ENCODE results near the gene TADA3.

The TADA3 gene, protein sequence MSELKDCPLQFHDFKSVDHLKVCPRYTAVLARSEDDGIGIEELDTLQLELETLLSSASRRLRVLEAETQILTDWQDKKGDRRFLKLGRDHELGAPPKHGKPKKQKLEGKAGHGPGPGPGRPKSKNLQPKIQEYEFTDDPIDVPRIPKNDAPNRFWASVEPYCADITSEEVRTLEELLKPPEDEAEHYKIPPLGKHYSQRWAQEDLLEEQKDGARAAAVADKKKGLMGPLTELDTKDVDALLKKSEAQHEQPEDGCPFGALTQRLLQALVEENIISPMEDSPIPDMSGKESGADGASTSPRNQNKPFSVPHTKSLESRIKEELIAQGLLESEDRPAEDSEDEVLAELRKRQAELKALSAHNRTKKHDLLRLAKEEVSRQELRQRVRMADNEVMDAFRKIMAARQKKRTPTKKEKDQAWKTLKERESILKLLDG

DNA sequence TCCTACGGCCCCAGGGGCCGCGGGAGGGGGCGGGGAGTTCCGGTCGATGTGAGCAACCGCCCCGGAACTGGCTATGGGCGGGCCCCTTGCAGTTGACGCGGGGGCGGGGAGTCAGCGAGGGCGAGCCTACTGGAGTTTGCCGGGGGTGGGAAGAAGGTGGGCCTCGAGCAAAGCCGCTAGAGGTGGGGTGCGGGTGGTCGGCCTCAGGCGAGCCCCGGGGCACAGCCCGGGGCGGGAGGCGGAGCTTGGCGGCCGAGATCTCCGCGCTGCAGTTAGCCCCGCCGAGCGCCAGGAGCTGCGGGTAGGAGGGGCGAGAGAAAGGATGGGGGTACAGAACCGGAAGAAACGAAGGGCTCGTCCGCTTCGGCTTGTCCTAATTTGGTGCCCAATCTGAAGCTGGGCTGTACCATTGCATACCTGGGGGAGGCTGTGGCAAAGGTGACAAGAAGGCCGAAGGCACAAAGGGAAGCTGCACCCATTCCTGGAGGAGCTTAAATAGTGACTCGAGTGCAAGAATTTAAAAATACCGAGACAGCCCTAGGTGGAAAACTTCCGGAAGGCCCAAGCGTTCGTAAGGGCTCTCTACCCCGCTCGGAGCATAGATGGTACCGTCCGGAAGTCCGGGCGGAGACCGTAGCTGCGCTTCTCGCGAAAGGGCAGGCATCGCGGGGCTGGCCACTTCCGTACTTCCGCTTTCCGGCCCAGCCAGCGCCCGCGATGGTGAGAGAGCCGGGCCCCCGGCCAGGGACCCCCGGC is at the start of gene TADA3, which contains the start of gene ARPC4:
TSS of gene TADA3 (minus strand) at position 69 of the 756 bp plus-strand sequence. CDS start 1,007 bp downstream, outside the sequence.
TSS of gene ARPC4 (plus strand) at position 678 of the 756 bp plus-strand sequence. CDS start at position 718, 40 bp downstream.
- peak; percentile 98 for DNase-seq (ENCODE audit: low spot score)

DNA sequence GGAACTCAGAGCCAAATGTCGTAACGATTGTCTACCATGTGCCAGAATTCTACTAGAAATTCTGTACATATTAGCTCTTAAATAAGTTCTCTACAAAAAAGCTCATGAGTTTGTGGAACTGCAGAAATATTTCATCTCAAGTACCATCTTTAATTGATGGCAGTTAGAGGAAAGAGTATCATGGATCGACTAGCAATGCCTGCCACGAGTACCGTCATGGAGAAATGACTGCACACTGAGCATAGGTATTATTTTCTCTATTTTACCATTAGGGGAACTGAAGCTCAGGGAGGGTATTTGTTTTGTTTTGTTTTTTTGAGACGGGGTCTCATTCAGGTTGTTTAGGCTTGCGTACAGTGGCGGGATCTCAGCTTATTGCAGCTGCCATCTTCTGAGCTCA is 48.7 kb upstream of the TADA3 start:
- DNase-seq (ENCODE audit: low spot score), result no peak

DNA sequence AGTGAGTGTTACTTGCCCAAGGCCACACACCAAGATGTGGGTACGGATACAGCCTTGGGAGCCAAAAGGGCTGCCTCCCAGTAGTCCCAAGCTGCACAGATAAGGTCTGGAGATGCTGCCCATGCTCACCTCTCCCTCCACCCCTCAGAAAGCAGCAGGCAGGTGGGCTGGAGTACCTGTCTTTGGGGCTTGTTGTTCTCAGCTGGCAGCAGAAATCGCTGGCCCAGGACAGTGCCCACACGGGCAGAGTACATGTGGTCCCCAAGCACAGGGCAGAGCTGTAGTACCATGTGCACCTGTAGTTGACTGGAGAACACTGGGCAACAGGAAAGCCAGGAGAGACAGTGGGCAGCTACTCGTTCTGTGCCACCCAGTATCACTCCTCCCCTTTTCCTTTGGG is 46.6 kb upstream of the TADA3 start:
- no peak for DNase-seq (ENCODE audit: low spot score)

DNA sequence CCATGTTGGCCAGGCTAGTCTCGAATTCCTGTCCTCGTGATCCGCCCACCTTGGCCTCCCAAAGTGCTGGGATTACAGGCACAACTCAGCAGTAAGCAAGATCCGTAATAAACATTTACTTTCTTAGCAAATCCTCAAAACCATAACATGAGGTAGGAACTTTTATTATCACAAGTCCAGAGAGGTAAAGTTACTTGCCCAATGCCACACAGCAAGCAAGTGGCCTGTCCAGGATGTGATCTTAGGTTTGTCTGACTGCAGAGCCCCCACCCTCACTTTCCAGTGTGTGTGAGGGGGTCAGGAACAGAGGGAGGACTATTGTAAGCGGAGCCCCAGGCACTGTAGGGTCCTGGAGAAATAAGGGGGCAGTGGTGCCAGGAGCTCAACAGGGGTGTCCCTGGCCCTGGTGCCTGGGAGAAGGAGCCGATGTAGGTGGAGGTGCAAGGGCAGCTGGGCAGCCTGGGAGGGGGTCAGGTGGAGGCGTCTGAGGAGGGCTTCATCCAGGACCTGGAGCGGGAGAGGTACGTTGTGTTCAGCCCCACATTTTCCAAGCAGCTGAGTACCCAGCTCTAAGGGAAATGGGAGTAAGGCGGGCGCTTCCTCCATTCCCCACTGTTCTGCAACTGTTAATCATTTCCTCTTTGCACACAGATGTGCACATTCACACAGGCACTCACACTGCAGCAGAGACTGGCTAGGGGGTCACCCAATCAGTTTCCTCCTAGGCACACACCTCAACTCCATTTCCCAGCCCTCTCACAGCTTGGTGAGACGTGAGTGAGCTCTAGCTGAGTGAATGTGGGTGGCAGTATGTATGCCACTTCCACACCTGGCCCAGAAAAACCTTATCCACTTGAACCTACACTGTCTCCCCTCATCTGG is 45.7 kb upstream of the TADA3 start:
- no peak for DNase-seq (ENCODE audit: low spot score)

DNA sequence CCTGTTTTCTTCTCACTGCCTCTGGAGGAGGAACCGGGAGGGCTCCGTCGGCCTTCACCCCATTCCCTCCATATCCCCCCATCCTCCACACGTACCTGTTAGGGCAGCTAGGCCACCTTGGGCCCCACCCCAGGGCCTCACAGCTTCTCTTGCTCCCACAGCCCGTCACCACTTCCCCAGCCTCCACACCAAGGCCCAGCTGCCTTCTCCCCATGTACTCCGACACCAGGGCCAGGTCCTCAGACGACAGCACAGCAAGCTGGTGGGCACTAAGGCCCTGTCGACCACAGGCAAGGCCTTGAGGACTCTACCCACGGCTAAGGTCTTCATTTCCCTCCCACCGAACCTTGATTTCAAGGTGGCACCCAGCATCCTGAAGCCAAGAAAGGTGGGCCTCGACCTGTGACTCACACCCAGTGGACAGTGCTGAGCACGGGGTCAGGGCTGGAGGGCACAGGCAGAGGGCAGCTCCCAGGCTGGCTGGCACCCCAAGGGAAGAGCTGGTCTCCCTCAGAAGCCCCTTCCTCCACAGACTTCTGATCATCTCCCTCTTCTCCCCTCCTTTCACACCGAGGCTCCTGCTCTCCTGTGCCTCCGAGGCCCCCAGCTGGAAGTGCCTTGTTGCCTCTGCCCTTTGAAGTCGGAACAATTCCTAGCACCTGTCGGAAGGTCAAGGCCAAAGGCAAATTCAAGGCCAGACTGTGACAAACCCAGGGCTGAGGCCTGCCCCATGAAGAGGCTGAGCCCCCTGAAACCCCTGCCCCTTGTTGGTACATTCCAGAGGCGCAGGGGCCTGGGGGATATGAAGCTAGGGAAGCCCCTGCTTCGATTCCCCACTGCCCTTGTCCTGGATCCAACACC is 42.5 kb upstream of the TADA3 start:
- no peak for DNase-seq (ENCODE audit: low spot score)

DNA sequence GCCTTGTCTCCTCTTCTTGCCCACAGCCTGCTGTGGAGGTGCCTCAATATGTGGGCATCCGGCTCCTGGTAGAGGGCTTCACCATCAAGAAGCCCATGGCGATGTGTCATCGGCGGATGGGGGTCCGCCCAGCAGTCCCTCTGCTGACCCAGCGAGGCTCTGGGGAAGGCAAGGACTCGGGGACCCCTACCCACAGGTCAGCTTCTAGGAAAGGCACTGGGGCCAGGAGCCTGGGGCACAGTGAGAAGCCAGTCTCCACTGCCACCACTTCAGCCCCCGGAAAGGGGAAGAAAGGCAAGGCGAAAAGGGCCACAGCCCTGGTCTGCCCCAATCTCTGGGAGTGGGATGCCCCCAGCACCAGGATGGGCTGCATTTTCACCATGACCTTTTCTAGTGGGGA is 40.8 kb upstream of the TADA3 start:
- DNase-seq (ENCODE audit: low spot score), result no peak

DNA sequence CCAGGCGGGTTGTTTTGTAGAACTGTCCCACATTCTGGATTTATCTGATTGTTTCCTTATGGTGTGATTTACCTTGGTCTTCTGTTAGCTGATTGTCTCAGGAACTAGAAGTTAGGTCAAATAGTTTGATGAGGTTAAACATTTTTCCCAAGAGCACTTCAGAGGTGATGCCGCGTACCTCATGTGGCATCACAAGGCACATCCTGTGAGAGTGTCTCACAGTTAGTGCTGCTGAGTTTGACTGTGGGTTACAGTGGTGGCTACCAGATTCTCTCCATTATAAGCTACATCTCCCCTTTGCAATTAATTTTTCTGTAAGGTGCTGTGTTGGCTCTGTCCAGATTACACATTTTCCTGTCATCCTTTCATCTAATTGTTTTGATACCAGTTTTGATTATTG is 39.0 kb upstream of the TADA3 start:
- DNase-seq (ENCODE audit: low spot score), result no peak

DNA sequence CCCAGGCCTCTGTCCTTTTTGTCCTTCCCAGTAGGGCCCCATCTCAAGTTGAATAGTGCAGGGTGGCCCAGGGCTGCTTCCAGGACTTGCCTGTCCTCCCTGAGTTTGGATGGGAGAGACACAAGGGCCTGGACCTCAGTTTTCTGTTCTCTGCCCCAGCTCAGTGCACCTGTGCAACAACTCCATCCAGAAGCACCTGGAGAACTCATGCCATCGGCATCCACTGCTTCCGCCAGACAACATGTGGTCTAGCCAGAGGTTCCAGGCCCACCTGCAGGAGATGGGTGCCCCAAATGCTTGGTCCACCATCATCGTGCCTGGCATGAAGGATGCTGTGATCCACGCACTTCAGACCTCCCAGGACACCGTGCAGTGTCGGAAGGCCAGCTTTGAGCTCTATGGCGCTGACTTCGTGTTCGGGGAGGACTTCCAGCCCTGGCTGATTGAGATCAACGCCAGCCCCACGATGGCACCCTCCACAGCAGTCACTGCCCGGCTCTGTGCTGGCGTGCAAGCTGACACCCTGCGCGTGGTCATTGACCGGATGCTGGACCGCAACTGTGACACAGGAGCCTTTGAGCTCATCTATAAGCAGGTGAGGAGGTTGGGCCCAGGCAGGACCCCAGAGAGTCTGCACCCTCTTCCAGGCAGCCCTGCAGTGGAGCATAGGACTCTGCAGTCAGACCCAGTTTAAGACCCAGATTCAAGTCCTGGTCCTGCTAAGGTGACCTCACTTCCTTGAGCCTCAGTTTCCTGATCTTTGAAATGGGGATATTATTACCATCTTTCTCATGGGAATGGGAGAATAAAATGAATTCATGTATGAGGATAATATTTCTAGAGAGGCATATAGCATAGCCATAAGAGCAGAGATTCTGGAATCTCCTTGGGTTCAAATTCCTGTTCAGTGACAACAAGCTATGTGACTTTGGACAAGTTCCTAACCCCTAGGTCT is 36.8 kb upstream of the TADA3 start:
- DNase-seq (ENCODE audit: low spot score), result no peak

DNA sequence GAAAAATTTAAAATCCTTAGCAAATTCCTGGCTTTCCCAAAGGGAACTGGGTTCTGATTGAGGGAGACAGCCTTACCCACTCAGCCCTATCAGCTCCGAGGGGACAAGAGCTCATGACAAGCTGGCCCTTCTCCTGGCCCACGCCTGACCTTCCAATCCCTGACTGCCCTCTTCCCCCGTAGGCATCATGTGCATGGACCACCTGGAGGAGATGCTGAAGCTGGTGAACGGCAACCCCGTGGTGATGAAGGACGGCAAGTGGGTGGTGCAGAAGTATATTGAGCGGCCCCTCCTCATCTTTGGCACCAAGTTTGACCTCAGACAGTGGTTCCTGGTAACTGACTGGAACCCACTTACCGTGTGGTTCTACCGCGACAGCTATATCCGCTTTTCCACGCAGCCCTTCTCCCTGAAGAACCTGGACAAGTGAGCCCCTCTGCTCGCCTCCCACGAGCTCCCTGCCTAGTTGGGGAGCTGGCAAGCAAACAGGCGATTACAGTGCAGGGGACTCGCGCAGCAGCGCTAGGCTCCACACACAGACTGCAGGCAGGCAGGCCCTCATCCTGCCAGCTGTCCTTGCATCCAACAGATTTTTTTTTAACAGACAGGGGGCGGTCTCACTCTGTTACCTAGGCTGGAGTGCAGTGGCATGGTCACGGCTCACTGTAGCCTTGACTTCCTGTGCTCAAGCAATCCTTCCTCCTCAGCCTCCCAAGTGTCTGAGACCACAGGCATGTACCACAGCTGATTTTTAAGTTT is 34.7 kb upstream of the TADA3 start:
- peak; percentile 69 for DNase-seq (ENCODE audit: low spot score)

DNA sequence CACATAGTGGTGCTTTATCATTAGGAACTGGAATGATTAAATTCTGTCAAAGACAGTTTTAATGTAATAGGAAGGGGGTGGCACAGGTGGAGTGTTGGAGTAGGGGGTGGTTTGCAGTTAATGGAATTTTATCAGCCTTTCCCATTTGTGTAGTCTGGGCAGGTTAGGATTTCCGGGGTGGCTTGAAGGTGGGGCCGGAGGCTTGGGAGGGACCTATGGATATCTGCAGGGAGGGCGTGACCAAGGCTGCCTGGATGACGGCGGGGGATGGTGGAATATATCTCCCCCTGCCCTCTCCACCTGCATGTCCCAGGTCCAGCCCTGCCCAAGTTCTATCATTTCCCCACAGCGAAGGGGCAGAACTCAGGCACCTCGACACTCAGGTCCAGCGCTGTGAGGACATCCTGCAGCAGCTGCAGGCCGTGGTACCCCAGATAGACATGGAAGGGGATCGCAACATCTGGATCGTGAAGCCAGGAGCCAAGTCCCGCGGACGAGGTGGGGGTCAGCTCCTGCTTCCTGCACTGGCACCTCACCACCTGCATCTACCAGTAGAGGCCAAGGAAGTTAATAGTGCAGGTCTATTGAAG is 33.3 kb upstream of the TADA3 start:
- no peak for DNase-seq (ENCODE audit: low spot score)

DNA sequence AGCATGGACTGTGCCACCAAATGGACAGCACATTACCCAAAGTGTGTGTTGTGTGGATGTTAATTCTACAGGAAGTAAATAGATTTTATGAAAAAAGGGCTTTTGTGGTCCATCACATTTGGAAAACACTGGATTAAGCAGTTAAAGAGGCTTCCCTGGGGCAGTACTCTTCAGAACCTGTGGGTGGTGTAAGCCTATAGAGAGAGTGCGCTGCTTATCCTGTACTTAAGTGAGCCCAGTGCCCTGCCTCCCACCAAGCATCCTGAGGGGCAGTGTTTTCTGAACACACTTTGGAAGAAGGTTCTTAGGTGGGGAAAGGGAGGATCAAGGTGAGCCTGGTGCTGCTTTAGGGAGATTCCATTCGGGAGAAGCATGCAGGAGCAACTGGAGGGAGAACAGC is 28.7 kb upstream of the TADA3 start:
- peak; percentile 58 for DNase-seq (ENCODE audit: low spot score)

DNA sequence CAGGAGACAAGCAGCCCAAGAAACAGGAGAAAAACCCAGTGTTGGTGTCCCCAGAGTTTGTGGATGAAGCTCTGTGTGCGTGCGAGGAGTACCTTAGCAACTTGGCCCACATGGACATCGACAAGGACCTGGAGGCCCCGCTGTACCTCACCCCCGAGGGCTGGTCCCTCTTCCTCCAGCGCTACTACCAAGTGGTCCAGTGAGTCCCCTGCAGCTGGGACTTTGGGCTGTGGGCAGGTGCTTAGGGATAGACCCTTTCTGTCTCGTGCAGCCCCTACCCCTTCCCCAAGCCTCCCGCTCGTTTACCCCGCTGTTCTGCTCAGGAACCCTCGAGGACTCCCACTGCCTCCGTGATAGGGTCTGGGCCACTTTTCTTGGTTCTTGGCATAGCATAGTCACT is 28.3 kb upstream of the TADA3 start:
- DNase-seq (ENCODE audit: low spot score), result no peak

DNA sequence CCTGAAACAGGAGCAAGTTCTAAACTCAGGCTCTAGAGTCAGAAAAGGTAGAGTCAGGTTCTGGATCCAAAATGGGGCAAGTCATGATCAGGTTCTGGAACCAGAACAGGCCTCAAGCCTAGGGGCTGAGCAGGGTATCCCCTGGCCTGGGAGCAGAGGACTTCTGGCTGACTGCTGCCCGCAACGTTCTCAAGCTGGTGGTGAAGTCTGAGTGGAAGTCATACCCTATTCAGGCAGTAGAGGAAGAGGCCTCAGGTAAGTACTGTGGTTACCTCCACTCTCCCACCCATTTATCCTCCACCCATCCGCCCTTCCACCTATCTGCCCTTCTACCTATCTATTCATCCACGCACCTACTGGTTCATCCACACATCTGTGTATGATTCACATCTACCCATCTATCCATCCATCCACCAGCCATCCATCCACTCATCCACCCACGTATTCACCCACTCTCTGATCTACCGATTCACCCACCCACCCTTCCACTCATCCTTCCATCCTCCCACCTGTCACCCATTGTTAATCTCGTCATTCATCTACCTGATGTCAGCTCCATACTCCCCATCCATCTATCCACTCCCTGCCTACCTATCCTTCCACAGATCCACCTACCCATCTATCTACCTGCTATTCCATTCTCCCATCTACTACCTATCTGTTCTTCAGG is 26.5 kb upstream of the TADA3 start:
- no peak for DNase-seq (ENCODE audit: low spot score)

DNA sequence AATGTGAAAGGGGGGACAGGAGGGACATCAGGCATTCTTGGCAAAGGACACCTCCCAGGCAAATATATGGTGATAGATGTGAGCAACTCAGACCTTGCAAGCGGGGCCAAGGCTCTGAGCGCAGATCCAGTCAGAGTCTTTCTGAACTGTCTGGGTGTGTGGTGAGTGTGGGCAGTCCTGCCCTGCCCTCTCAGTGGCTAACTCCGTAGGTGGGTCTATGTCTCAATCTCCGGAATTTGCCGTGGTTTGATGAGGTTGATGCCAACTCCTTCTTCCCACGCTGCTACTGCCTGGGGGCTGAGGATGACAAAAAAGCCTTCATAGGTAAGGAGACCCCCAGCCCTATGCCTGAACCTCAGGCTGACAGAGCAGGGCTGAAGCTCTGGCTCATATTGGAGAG is 25.2 kb upstream of the TADA3 start:
- DNase-seq (ENCODE audit: low spot score), result no peak

DNA sequence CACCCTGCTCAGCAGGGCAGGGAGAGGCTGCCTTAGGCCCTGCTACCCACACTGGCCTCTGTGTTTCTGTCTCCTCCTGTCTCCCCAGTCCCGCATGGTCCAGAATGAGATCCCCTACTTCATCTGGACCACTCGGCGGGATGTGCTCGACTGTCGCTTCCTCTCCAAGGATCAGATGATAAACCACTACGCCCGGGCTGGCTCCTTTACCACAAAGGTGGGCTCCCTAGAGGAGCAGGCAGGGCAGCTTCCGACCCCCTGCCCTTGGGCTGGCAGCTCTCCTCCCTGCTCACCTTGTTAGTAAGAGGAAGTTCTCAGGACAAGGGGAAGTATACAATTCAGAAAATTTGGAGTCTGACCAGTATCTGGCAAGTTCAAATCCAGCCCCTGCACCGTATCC is 23.7 kb upstream of the TADA3 start:
- DNase-seq (ENCODE audit: low spot score), result no peak

DNA sequence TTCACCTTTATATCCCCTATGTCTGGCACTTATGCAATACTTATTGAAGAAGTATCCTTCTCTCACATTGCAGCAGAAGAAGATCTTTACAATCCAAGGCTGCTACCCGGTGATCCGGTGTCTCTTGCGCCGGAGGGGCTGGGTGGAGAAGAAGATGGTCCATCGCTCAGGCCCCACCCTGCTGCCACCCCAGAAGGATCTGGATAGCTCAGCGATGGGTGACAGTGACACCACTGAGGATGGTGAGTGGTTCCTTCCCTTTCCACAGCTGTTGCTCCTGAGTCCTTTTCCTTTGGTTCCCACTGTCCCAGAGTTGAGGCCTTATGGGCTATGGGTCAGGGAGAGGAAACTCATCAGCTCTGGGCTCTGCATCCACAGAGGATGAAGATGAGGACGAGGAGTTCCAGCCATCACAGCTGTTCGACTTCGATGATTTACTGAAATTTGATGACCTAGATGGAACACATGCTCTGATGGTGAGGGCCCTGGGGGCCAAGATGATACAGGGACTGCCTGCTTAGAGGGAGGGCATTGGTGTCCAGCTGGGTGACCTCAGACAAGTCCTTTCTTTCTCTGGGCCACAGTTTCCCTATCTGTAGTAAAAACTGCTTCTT is 20.7 kb upstream of the TADA3 start:
- no peak for DNase-seq (ENCODE audit: low spot score)

DNA sequence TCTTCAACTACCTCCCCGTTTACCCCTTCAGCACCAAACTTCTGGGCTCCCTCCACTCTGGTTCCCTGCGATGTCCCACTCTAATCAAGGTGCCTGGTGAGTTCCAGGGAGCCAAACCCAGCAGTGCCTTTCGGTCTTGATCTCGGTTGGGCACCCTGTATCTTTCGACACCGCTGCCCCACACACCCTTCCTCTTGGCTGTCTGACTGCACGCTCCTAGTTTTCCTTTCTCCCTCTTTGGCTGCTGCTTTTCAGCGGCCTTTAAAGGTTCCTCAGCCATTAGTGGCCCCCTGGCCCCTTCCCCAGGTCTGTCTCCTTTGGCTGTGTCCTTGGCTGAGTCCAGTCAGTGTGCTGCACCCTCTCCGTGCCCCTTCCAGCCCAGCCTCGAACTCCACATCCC is 18.6 kb upstream of the TADA3 start:
- no peak for DNase-seq (ENCODE audit: low spot score)

DNA sequence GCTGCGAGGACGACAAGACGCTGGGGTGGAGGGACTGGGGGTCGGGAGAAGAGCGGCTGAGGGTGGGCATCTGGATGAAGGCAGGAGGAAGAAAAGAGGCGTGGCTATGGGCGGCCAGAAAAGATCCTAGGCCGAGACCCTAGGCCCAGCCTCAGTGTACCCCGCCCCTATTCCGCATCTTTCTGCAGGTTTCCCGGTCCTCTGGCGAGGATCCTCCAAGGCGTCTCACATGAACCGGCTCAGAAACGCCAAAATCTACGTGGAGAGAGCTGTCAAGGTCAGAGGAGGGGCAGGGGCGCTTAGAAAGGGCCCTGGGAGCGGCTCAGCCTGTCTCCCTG is 18.1 kb upstream of the TADA3 start:
- DNase-seq (ENCODE audit: low spot score), result no peak

Data from HuH-7 (cell line).